A673 (cell line): ENCODE measurements around the gene TRPM3.

Source experiments
- CTCF ChIP-seq: fragments of 300-800, 200-600 bp; sonication (generic); conservative IDR thresholded peaks from 2 replicates; pipeline ENCODE4 v1.5.1; 2017; ENCODE audit warnings: low read depth, mild to moderate bottlenecking, antibody characterized with exemption, low read length, moderate library complexity, mixed read lengths
- EZH2 ChIP-seq: fragments of 200-600 bp; sonication (generic); IDR thresholded peaks from 2 replicates; pipeline ENCODE4 v1.6.1; 2017; ENCODE audit warnings: borderline replicate concordance, low read depth, mild to moderate bottlenecking, mixed read lengths, antibody characterized with exemption, low read length; ENCODE audit not compliant: poor library complexity, severe bottlenecking

DNA sequence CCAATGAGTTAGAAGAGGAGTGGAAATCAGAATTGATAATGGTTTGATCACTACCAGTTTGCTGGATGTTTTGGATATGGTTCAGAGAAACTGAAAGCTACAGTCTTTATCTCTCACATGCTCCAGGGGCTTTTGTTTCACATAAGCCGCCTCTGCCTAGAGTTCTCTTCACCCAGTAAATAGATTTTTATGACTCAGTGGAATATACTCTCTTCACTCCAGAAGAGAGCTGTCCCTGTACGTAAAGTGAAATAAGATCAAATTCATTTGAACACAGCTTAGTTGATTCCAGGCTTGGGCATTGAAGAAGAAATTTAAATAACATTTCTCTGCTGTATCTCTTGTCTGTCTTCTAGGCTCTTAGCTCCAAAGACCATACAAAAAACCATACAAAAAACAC is 184.9 kb downstream of the TRPM3 start:
- no peak for TF ChIP-seq CTCF
- no peak for TF ChIP-seq EZH2
